GM10266 (cell line): ENCODE measurements around the gene PICK1.
"Not testable (repeated sequence)": the region's sequence is repeated elsewhere in the genome, so short reads cannot be mapped to it uniquely, and the experiment has no call there.

ENCODE experiments used
- DNase-seq: peaks from one replicate; pipeline ENCODE4 v3.0.0; 2012; ENCODE audit errors: extremely low spot score
- CTCF ChIP-seq: IDR thresholded peaks from 2 replicates; pipeline ENCODE4 v1.5.1; 2012; ENCODE audit warnings: mild to moderate bottlenecking, low read depth; ENCODE audit not compliant: control insufficient read depth, insufficient read depth; ENCODE audit errors: missing control alignments

The PICK1 gene

GRCh38 chr22:38075105-38075825, 18.1 kb downstream of the PICK1 start:
- no peak for TF ChIP-seq CTCF
- no peak for DNase-seq

- no peak for TF ChIP-seq CTCF
- DNase-seq: no peak
These were observed 18.8 kb downstream of the PICK1 start for GRCh38 chr22:38075961-38076360.

GRCh38 chr22:38077096-38077495, 19.9 kb downstream of the PICK1 start:
- no peak for TF ChIP-seq CTCF
- no peak for DNase-seq

- TF ChIP-seq CTCF: no peak
- DNase-seq: no peak
These were observed 20.4 kb downstream of the PICK1 start for GRCh38 chr22:38077595-38077994.

GRCh38 chr22:38078046-38078840, 21.0 kb downstream of the PICK1 start:
- DNase-seq: no peak
- TF ChIP-seq CTCF: no peak

- DNase-seq: not testable (repeated sequence)
These were observed 22.0 kb downstream of the PICK1 start for GRCh38 chr22:38079208-38079607.

- DNase-seq: no peak
- TF ChIP-seq CTCF: no peak
These were observed 22.6 kb downstream of the PICK1 start for GRCh38 chr22:38079804-38080203.
